ENCODE results near the gene GK2. TPM values are rescaled to one million over a fixed set of nuclear protein-coding genes. Genes with fewer than 3 reads are reported as not detected.

GK2 gene
- not detected in 2 replicates for total RNA-seq

GRCh38 chr4:79408063-79408462, at the start of gene GK2:
TSS of gene GK2 (minus strand) at chr4:79408228. CDS start at chr4:79408200, 28 bp downstream.

Other genes starting within 250 kb of the GK2 start
- not detected in 2 replicates for gene NAA11, start 82.2 kb downstream of the GK2 start, total RNA-seq